Keratinocyte (primary cell): ENCODE measurements around the gene REG3A. TPM values are rescaled to one million over a fixed set of nuclear protein-coding genes. Genes with fewer than 3 reads are reported as not detected.

Source experiments
- DNase-seq: peaks from one replicate; pipeline ENCODE4 v3.0.0-alpha.2; 2011; ENCODE audit warnings: low read depth, missing footprints, low spot score
- FAIRE-seq: peaks from 2 replicates; lab custom pipeline; 2011; peaks lifted over from hg19 to GRCh38; lab: Jason Lieb, UNC
- H2AFZ ChIP-seq: 2 replicates; pipeline ENCODE4 v1.6.0; 2012; ENCODE audit warnings: low read length, control low read depth, inconsistent platforms; ENCODE audit not compliant: control insufficient read depth
- H3K27ac ChIP-seq: 2 replicates; pipeline ENCODE4 v1.5.1; 2011; ENCODE audit warnings: low read length; ENCODE audit not compliant: control insufficient read depth, insufficient read depth
- H3K27me3 ChIP-seq: 3 replicates; pipeline ENCODE4 v1.6.0; 2011; ENCODE audit warnings: low read length; ENCODE audit not compliant: control insufficient read depth, insufficient read depth; ENCODE audit errors: extremely low read depth
- H3K36me3 ChIP-seq, 2 experiments: 2 replicates in 1 of 2; 3 replicates in 1 of 2; pipeline ENCODE4 v1.5.1; 2011; ENCODE audit warnings: low read length in 2 of 2, mild to moderate bottlenecking in 1 of 2; ENCODE audit not compliant: control insufficient read depth in 2 of 2, insufficient read depth in 2 of 2; ENCODE audit errors: extremely low read depth in 1 of 2
- H3K4me1 ChIP-seq: 3 replicates; pipeline ENCODE4 v1.5.1; 2011; ENCODE audit warnings: low read length; ENCODE audit not compliant: control insufficient read depth, insufficient read depth; ENCODE audit errors: extremely low read depth
- H3K4me2 ChIP-seq: 3 replicates; pipeline ENCODE4 v1.6.0; 2011; ENCODE audit warnings: low read depth, low read length; ENCODE audit not compliant: control insufficient read depth, insufficient read depth; ENCODE audit errors: extremely low read depth
- H3K4me3 ChIP-seq, 3 experiments: fragments of 200-600 bp in 1 of 3; sonication (generic) in 1 of 3; 2 replicates in 2 of 3; 3 replicates in 1 of 3; pipeline ENCODE4 v1.5.1; 2011 to 2016; ENCODE audit warnings: low read length in 3 of 3, mild to moderate bottlenecking in 3 of 3, control low read depth in 2 of 3, inconsistent platforms in 1 of 3, low read depth in 1 of 3, mixed read lengths in 1 of 3, mixed run types in 1 of 3, moderate library complexity in 1 of 3; ENCODE audit not compliant: control insufficient read depth in 2 of 3, insufficient read depth in 2 of 3; ENCODE audit errors: extremely low read depth in 1 of 3
- H3K79me2 ChIP-seq: 2 replicates; pipeline ENCODE4 v1.6.0; 2012; ENCODE audit warnings: low read length; ENCODE audit not compliant: control insufficient read depth, insufficient read depth
- H3K9ac ChIP-seq: 3 replicates; pipeline ENCODE4 v1.6.0; 2011; ENCODE audit warnings: low read length; ENCODE audit not compliant: control insufficient read depth, insufficient read depth; ENCODE audit errors: extremely low read depth
- H3K9me1 ChIP-seq: 3 replicates; pipeline ENCODE4 v1.6.0; 2011; ENCODE audit warnings: low read length; ENCODE audit not compliant: control insufficient read depth, insufficient read depth; ENCODE audit errors: extremely low read depth
- H3K9me3 ChIP-seq: 2 replicates; pipeline ENCODE4 v1.5.1; 2012; ENCODE audit warnings: low read depth, low read length; ENCODE audit not compliant: control insufficient read depth
- H4K20me1 ChIP-seq: 3 replicates; pipeline ENCODE4 v1.6.0; 2011; ENCODE audit warnings: low read length; ENCODE audit not compliant: control insufficient read depth, insufficient read depth; ENCODE audit errors: extremely low read depth
- CTCF ChIP-seq, 3 experiments: IDR thresholded peaks in 1 of 3; conservative IDR thresholded peaks in 1 of 3; optimal IDR thresholded peaks in 1 of 3; 2 replicates in 2 of 3; 3 replicates in 1 of 3; pipeline versions ENCODE3 to v1.5.1; 2011; ENCODE audit warnings: low read length in 3 of 3, mild to moderate bottlenecking in 3 of 3, moderate library complexity in 2 of 3, control low read depth in 1 of 3, inconsistent platforms in 1 of 3; ENCODE audit not compliant: insufficient read depth in 2 of 3; ENCODE audit errors: extremely low read depth in 1 of 3
- EZH2 ChIP-seq: IDR thresholded peaks from one replicate; pipeline ENCODE4 v1.6.1; 2012; ENCODE audit warnings: inconsistent platforms, mild to moderate bottlenecking, low read length, moderate library complexity
- dilution Hi-C: fragments of 300-500 bp; cut with MboI; formaldehyde crosslinking; loops from one replicate; pipeline ENCODE4 v1.7.0; 2020; ENCODE audit warnings: low sequenced_read_pairs; ENCODE audit not compliant: extremely low pct_ligation_motif_present
- polyA plus RNA-seq, 5 experiments: library from polyadenylated mRNA; depleted of rRNA in 3 of 5; stranded (reverse) in 3 of 5; stranded (forward) in 1 of 5; unstranded in 1 of 5; fragments of >200 nt; gene quantifications; 1 replicate in 1 of 5; 2 replicates in 3 of 5; 3 replicates in 1 of 5; pipeline versions ENCODE4 v1.2.1 to v1.2.3, GENCODE V29; 2011 to 2012; ENCODE audit warnings: missing spikeins in 2 of 5, low read depth in 1 of 5, low replicate concordance in 1 of 5

REG3A gene
- polyA plus RNA-seq, 1 donor (not counting 4 experiments of a cell fraction or from before 2014, with no cell fraction given): not detected

GRCh38 chr2:79128406-79128805 is 31.1 kb downstream of the REG3A start:
- Histone ChIP-seq H3K27me3 (no peaks in the 10 kb centered on the region), H3K9ac (no peak overlapping the region), H3K4me3 (no peak overlapping the region), H4K20me1 (no peaks in the 10 kb centered on the region), H3K4me2 (no peak overlapping the region), H3K9me1 (no peaks in the 10 kb centered on the region), H3K4me1 (no peaks in the 10 kb centered on the region), H3K36me3 (no peaks in the 10 kb centered on the region), H3K27ac (no peak overlapping the region), H2AFZ (no peak overlapping the region), H3K79me2 (no peaks in the 10 kb centered on the region), H3K9me3 (no peaks in the 10 kb centered on the region)
- no peak for FAIRE-seq
- dilution Hi-C loops: no loop called here
- DNase-seq: no peak
- TF ChIP-seq CTCF (optimal IDR thresholded peaks at IDR 0.05 in 1 of 3, IDR thresholded peaks at IDR 0.05 in 1 of 3, conservative IDR thresholded peaks at IDR 0.05 in 1 of 3; ENCODE audit: extremely low read depth in 1 of 3, insufficient read depth in 2 of 3, low read length in 3 of 3): no peak
- TF ChIP-seq EZH2: no peak

- Histone ChIP-seq H4K20me1 (no peaks in the 10 kb centered on the region), H3K79me2 (no peaks in the 10 kb centered on the region), H3K9me3 (no peaks in the 10 kb centered on the region), H3K27ac (no peak overlapping the region), H3K9ac (no peak overlapping the region), H3K36me3 (no peaks in the 10 kb centered on the region), H3K9me1 (no peaks in the 10 kb centered on the region), H3K4me3 (no peak overlapping the region), H2AFZ (no peak overlapping the region), H3K27me3 (no peaks in the 10 kb centered on the region), H3K4me1 (no peaks in the 10 kb centered on the region), H3K4me2 (no peak overlapping the region)
- DNase-seq (no peak), FAIRE-seq (no peak)
- TF ChIP-seq CTCF (optimal IDR thresholded peaks at IDR 0.05 in 1 of 3, IDR thresholded peaks at IDR 0.05 in 1 of 3, conservative IDR thresholded peaks at IDR 0.05 in 1 of 3; ENCODE audit: extremely low read depth in 1 of 3, insufficient read depth in 2 of 3, low read length in 3 of 3): no peak
- TF ChIP-seq EZH2: no peak
- dilution Hi-C loops: no loop called here
These were observed 33.9 kb downstream of the REG3A start for GRCh38 chr2:79125721-79125985.
